ENCODE measurements around the gene MAN2B1.
"Not testable (repeated sequence)": the region's sequence is repeated elsewhere in the genome, so short reads cannot be mapped to it uniquely, and the experiment has no call there.

Gene MAN2B1

GRCh38 chr19:12623361-12624031 is 43.0 kb downstream of the MAN2B1 start:
- peaks cover 49% of the 10 kb centered on the region for H3K36me3 ChIP-seq (ENCODE audit: control insufficient read depth, insufficient read depth, low read length)
- peaks cover 7% of the 10 kb centered on the region for H3K9me3 ChIP-seq (ENCODE audit: control insufficient read depth, low read length)
- 93% methylated on average over 3 to 4 of the region's 4 CpGs for WGBS, 2 experiments
- no peak overlapping the region for H3K4me3 ChIP-seq (ENCODE audit: insufficient read depth, low read depth, low read length)
- no peaks in the 10 kb centered on the region for H3K4me1 ChIP-seq (ENCODE audit: control insufficient read depth, insufficient read depth, low read length)
- H3K27me3 ChIP-seq (ENCODE audit: control insufficient read depth, insufficient read depth, low read length, poor library complexity, severe bottlenecking), result no peaks in the 10 kb centered on the region
- H3K27ac ChIP-seq (ENCODE audit: insufficient read depth, low read depth, low read length, poor library complexity, severe bottlenecking), result no peak overlapping the region

DNA sequence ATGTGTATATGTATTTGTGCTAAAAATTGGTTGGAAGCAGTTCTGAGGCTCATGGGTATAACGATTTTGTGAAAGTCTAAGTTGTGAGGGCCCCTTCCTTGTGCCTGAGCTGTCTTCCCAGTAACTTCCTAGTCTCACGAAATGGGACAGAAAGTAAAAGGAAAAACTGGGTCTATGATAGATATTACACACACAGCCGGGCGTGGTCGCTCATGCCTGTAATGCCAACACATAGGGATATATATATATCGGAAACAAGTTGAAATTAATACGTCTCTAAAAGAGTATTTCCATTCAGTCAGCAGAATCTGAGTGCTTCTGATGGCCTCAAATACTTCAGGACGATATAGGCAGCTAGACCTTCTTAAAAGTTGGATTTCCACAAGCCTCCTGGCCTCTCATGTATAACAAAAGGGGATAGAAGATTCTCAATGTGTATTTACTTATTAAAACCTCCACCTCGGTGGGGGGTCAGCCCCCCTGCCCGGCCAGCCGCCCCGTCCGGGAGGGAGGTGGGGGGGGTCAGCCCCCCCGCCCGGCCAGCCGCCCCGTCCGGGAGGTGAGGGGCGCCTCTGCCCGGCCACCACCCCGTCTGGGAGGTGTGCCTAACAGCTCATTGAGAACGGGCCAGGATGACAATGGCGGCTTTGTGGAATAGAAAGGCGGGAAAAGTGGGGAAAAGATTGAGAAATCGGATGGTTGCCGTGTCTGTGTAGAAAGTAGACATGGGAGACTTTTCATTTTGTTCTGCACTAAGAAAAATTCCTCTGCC is 45.1 kb downstream of the MAN2B1 start:
- not testable (repeated sequence) for H3K9me3 ChIP-seq (ENCODE audit: control insufficient read depth, low read length)

DNA sequence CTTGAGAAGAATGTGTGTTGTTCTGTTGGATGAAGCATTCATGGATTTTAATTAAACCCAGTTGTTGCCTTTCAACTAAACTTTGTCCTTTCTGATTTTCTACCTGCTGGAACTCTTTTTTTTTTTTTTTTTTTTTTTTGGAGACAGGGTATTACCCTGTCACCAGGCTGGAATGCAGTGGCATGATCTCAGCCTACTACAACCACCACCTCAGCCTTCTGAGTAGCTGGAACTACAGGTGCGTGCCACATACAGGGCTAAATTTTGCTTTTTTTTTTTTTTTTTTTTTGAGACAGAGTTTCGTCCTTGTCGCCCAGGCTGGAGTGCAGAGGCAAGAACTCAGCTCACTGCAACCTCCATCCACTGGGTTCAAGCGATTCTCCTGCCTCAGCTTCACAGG is 48.9 kb downstream of the MAN2B1 start:
- Histone ChIP-seq H3K4me3 (ENCODE audit: insufficient read depth, low read depth, low read length) (no peak overlapping the region), H3K4me1 (ENCODE audit: control insufficient read depth, insufficient read depth, low read length) (no peaks in the 10 kb centered on the region), H3K36me3 (ENCODE audit: control insufficient read depth, insufficient read depth, low read length) (peaks cover 8% of the 10 kb centered on the region), H3K27ac (ENCODE audit: insufficient read depth, low read depth, low read length, poor library complexity, severe bottlenecking) (no peak overlapping the region), H3K27me3 (ENCODE audit: control insufficient read depth, insufficient read depth, low read length, poor library complexity, severe bottlenecking) (no peaks in the 10 kb centered on the region), H3K9me3 (ENCODE audit: control insufficient read depth, low read length) (no peaks in the 10 kb centered on the region)
- WGBS, 2 experiments, result 86 to 95% methylated on average over 4 of the region's 4 CpGs

More for the DNA sequence above, 45.1 kb downstream of the MAN2B1 start:
- peak overlapping the region; percentile 72 for H3K27ac ChIP-seq (ENCODE audit: insufficient read depth, low read depth, low read length, poor library complexity, severe bottlenecking)
- not testable (repeated sequence) for H3K4me3 ChIP-seq (ENCODE audit: insufficient read depth, low read depth, low read length); H3K4me1 ChIP-seq (ENCODE audit: control insufficient read depth, insufficient read depth, low read length); H3K27me3 ChIP-seq (ENCODE audit: control insufficient read depth, insufficient read depth, low read length, poor library complexity, severe bottlenecking)
- H3K36me3 ChIP-seq (ENCODE audit: control insufficient read depth, insufficient read depth, low read length), result peaks cover 33% of the 10 kb centered on the region
- 52 to 64% methylated on average over 25 of the region's 26 CpGs for WGBS, 2 experiments

DNA sequence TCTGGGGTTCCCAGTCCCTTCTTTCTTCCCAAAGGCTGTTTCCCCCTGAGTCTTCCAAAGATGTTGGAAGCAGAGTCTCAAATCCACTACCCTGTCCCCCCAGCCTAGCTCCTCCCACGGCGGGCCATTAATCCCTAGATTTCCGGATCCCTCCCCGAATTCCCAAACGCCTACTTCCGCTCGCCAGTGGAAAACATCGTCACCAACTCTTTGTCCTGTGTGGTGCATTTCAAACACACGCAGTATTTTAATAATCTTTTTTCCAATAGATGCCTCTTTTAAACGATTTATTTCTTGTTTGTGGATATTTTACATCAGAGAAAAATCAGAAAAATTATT is 55.2 kb downstream of the MAN2B1 start:
- H3K4me1 ChIP-seq (ENCODE audit: control insufficient read depth, insufficient read depth, low read length), result no peaks in the 10 kb centered on the region
- no peaks in the 10 kb centered on the region for H3K9me3 ChIP-seq (ENCODE audit: control insufficient read depth, low read length)
- peak overlapping the region; percentile 96 for H3K27ac ChIP-seq (ENCODE audit: insufficient read depth, low read depth, low read length, poor library complexity, severe bottlenecking)
- peaks cover 5% of the 10 kb centered on the region for H3K36me3 ChIP-seq (ENCODE audit: control insufficient read depth, insufficient read depth, low read length)
- WGBS, 2 experiments, result 0% methylated on average over 9 of the region's 10 CpGs
- H3K27me3 ChIP-seq (ENCODE audit: control insufficient read depth, insufficient read depth, low read length, poor library complexity, severe bottlenecking), result no peaks in the 10 kb centered on the region
- peak overlapping the region; percentile 89 for H3K4me3 ChIP-seq (ENCODE audit: insufficient read depth, low read depth, low read length)

DNA sequence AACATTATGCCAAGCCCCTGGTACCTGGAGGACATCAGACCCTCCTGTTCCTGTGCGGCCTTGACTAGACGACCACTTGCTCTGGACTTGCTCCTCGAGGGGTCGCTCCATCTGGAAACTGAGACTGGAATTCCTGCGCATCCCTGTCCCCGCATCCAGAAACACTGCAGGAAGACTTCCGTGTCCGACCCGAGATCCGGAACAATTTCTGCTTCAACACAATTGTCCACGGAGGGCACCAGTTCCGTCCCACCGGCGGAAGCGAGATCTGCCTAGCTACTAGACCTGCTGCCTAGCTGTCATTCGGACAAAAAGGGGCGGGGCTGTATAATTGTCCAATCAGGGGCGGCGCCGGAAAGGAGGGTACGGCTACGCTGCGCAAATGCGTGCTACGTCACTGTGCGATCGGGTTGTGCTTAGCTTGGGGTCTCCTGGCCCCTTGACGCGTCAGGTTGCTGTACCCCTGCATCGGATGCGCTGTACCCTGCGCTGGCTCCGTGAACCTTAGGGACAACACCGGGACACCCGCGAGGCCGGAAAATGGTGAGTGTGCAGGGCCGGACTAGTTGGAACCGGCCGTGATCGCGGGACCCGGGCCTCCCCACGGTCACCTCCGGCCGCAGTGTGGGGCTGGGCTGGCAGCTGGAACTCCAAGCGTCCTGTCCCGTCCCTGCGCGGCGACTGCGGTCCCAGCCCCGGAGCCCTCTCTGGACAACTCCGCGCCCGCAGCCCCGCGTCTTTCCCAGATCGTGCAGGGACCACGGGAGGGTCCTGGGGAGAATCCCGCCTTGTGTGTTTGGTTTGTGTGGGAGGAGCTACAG is 55.8 kb downstream of the MAN2B1 start, which contains the start of the genes ZNF490 and ZNF791:
ZNF490 (minus strand) TSS at position 274 of the 821 bp plus-strand sequence; CDS start at position 141, 133 bp downstream.
ZNF791 (plus strand) TSS at position 381 of the 821 bp plus-strand sequence; CDS start at position 541, 160 bp downstream.
- no peaks in the 10 kb centered on the region for H3K9me3 ChIP-seq (ENCODE audit: control insufficient read depth, low read length)
- peak within 1 kb of the TSS; percentile 89 for H3K4me3 ChIP-seq (ENCODE audit: insufficient read depth, low read depth, low read length)
- H3K27me3 ChIP-seq (ENCODE audit: control insufficient read depth, insufficient read depth, low read length, poor library complexity, severe bottlenecking), result no peaks in the 10 kb centered on the region
- peak within 1 kb of the TSS; percentile 96 for H3K27ac ChIP-seq (ENCODE audit: insufficient read depth, low read depth, low read length, poor library complexity, severe bottlenecking)
- H3K36me3 ChIP-seq (ENCODE audit: control insufficient read depth, insufficient read depth, low read length), result peaks cover 5% of the 10 kb centered on the region
- 1% methylated on average over 60 to 61 of the region's 61 CpGs for WGBS, 2 experiments
- H3K4me1 ChIP-seq (ENCODE audit: control insufficient read depth, insufficient read depth, low read length), result no peaks in the 10 kb centered on the region

DNA sequence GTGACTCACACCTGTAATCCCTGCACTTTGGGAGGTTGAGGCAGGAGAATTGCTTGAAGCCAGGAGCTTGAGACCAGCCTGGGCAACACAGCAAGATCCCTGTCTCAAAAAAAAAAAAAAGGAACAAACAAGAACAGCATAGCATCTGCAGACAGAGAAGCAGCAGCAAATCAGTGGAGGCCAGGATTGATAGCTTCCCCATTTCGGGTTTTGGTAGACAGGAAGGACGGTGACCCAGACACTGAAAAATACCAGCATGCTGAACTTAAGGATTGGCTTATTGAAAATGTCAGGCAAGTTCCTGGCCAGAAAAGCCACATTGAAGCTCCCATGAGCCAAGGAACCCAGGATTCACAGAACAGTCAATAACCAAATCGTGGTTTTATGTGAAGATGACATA is 58.9 kb downstream of the MAN2B1 start:
- Histone ChIP-seq H3K4me3 (ENCODE audit: insufficient read depth, low read depth, low read length) (no peak overlapping the region), H3K36me3 (ENCODE audit: control insufficient read depth, insufficient read depth, low read length) (no peaks in the 10 kb centered on the region), H3K4me1 (ENCODE audit: control insufficient read depth, insufficient read depth, low read length) (no peaks in the 10 kb centered on the region), H3K27me3 (ENCODE audit: control insufficient read depth, insufficient read depth, low read length, poor library complexity, severe bottlenecking) (no peaks in the 10 kb centered on the region), H3K9me3 (ENCODE audit: control insufficient read depth, low read length) (no peaks in the 10 kb centered on the region), H3K27ac (ENCODE audit: insufficient read depth, low read depth, low read length, poor library complexity, severe bottlenecking) (no peak overlapping the region)
- 91 to 97% methylated on average over 3 of the region's 3 CpGs for WGBS, 2 experiments

DNA sequence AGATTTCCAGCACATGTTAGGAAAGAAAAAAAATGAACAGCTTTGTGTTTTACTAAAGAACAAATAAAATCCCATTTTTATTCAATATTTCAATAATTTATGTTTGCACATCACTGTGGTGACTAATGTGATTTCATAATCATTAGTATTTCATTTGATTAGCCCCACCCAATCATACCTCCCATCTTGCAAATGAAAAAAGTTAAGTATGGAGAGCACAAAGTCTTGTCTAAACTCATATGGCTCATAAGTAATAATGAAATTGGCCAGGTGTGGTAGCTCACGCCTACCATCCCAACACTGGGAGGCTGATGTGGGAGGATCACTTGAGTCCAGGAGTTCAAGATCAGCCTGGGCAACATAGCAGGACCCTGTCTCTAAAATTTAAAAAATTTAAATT is 59.7 kb downstream of the MAN2B1 start:
- H3K36me3 ChIP-seq (ENCODE audit: control insufficient read depth, insufficient read depth, low read length), result no peaks in the 10 kb centered on the region
- H3K27ac ChIP-seq (ENCODE audit: insufficient read depth, low read depth, low read length, poor library complexity, severe bottlenecking), result no peak overlapping the region
- no peaks in the 10 kb centered on the region for H3K9me3 ChIP-seq (ENCODE audit: control insufficient read depth, low read length)
- 92 to 100% methylated on average over 1 of the region's 1 CpG for WGBS, 2 experiments
- H3K27me3 ChIP-seq (ENCODE audit: control insufficient read depth, insufficient read depth, low read length, poor library complexity, severe bottlenecking), result no peaks in the 10 kb centered on the region
- H3K4me3 ChIP-seq (ENCODE audit: insufficient read depth, low read depth, low read length), result no peak overlapping the region
- no peaks in the 10 kb centered on the region for H3K4me1 ChIP-seq (ENCODE audit: control insufficient read depth, insufficient read depth, low read length)

DNA sequence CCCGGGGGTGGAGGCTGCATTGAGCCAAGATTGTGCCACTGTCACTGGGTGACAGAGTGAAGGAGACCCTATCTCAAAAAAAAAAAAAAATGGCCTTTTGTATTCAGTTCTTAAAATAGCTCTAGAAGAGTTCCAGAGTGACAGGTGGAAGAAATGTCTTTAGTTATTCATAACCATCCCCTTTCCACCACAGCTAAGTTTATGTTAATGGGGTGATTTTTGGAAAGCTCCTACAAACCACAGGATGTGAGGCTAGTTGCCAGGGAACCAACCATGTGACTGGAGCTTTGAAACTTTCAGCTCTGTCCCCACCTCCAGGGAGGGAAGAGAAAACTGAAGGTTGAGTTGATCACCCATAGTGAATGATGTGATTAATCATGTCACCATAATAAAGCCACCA is 62.8 kb downstream of the MAN2B1 start:
- Histone ChIP-seq H3K9me3 (ENCODE audit: control insufficient read depth, low read length) (no peaks in the 10 kb centered on the region), H3K27me3 (ENCODE audit: control insufficient read depth, insufficient read depth, low read length, poor library complexity, severe bottlenecking) (no peaks in the 10 kb centered on the region), H3K36me3 (ENCODE audit: control insufficient read depth, insufficient read depth, low read length) (no peaks in the 10 kb centered on the region), H3K27ac (ENCODE audit: insufficient read depth, low read depth, low read length, poor library complexity, severe bottlenecking) (no peak overlapping the region), H3K4me3 (ENCODE audit: insufficient read depth, low read depth, low read length) (no peak overlapping the region), H3K4me1 (ENCODE audit: control insufficient read depth, insufficient read depth, low read length) (no peaks in the 10 kb centered on the region)
- WGBS, 2 experiments, result 75 to 88% methylated on average over 1 of the region's 1 CpG

DNA sequence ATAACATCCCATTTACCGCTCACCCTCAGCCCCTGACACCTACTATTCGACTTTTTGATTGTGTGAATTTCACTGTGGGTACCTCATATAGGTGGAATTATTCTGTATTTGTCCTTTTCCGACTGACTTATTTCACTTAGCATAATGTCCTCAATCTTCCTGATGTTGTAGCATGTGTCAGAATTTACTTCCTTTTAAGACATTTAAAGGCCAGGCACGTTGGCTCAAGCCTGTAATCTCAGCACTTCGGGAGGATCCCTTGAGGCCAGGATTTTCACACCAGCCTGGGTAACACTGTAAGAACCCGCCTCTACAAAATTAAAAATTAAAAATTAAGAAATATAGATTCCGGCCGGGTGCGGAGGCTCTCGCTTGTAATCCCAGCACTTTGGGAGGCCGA is 68.9 kb downstream of the MAN2B1 start:
- Histone ChIP-seq H3K4me3 (ENCODE audit: insufficient read depth, low read depth, low read length) (no peak overlapping the region), H3K36me3 (ENCODE audit: control insufficient read depth, insufficient read depth, low read length) (no peaks in the 10 kb centered on the region), H3K9me3 (ENCODE audit: control insufficient read depth, low read length) (no peaks in the 10 kb centered on the region), H3K27ac (ENCODE audit: insufficient read depth, low read depth, low read length, poor library complexity, severe bottlenecking) (no peak overlapping the region), H3K27me3 (ENCODE audit: control insufficient read depth, insufficient read depth, low read length, poor library complexity, severe bottlenecking) (peaks cover 7% of the 10 kb centered on the region), H3K4me1 (ENCODE audit: control insufficient read depth, insufficient read depth, low read length) (no peaks in the 10 kb centered on the region)
- WGBS, 2 experiments, result 91 to 94% methylated on average over 8 to 11 of the region's 11 CpGs

Measured in ectodermal cell (in vitro differentiated cells).